Esophagus muscularis mucosa (tissue), 3 donors: ENCODE data around the gene FKBP2.

Experiments used
- CTCF ChIP-seq, 3 experiments: fragments of 200-600 bp in 2 of 3; fragments of 450-650 bp in 1 of 3; sonication (generic) in 2 of 3; IDR thresholded peaks; one replicate each; pipeline ENCODE4 v1.5.1; 2017 to 2019; ENCODE audit warnings: antibody characterized with exemption in 3 of 3, mild to moderate bottlenecking in 2 of 3, moderate library complexity in 1 of 3
- POLR2A ChIP-seq: fragments of 450-650 bp; IDR thresholded peaks from one replicate; pipeline ENCODE4 v1.6.1; 2017; ENCODE audit warnings: antibody characterized with exemption, moderate library complexity, mild to moderate bottlenecking, low read depth
- POLR2AphosphoS5 ChIP-seq, 2 donors: sonication (generic); formaldehyde crosslinking; IDR thresholded peaks; one replicate each; pipeline ENCODE4 v1.6.1; 2017; ENCODE audit warnings: antibody characterized with exemption in 2 of 2

- no peak for TF ChIP-seq CTCF (IDR thresholded peaks at IDR 0.05)
- TF ChIP-seq POLR2AphosphoS5 (IDR thresholded peaks at IDR 0.05), result no peak
- TF ChIP-seq POLR2A, result no peak
Measured at GRCh38 chr11:64283092-64283491, 42.2 kb downstream of the FKBP2 start.
